ENCODE data around the gene ZNF326. TPM values are rescaled to one million over a fixed set of nuclear protein-coding genes. Genes with fewer than 3 reads are reported as not detected.
"Not testable (repeated sequence)": the region's sequence is repeated elsewhere in the genome, so short reads cannot be mapped to it uniquely, and the experiment has no call there.

ZNF326 gene
- total RNA-seq, 1 experiment from 2014 or later = 26.2 TPM

DNA sequence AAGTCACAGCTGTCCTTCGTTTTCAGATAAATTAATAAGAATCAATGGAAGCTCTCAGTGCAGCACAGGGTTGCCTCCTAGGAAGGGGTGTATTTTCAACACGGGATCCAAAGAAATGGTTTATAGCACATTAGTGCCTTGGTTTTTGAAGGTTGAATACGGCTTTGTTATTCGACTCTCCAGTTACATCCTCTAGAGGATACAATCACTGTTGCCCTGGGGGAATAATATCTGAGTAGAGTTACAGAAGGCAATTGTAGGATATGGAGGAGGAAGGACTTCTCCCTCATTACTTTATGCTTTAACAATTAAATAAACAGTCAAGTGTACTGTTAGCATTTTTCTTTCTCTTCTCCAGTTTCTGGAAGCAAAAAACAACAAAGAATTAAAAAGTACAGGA is 14.3 kb upstream of the ZNF326 start:
- H3K4me2 ChIP-seq = peak overlapping the region; percentile 20
- H3K9me3 ChIP-seq (ENCODE audit: insufficient read depth, low read depth) = 0 out of 2 replicates have a peak, but pooled peaks cover 3% of the 10 kb centered on the region
- ChIA-PET CTCF (no interaction called here), POLR2A (ENCODE audit: unreplicated experiment) (no interaction called here)
- peaks cover 24% of the 10 kb centered on the region for H3F3A ChIP-seq (ENCODE audit: insufficient read depth, low read depth)
- H3K27ac ChIP-seq = peak overlapping the region; percentile 51
- H3K4me1 ChIP-seq (replicated peaks; ENCODE audit: insufficient read depth) = peaks cover 48% of the 10 kb centered on the region
- no peaks in the 10 kb centered on the region for H3K36me3 ChIP-seq (ENCODE audit: low read depth)
- H4K20me1 ChIP-seq (ENCODE audit: insufficient read depth) = no peaks in the 10 kb centered on the region
- no peaks in the 10 kb centered on the region for H3K27me3 ChIP-seq (ENCODE audit: insufficient read depth, low read depth)
- intact Hi-C loops (cut with micrococcal nuclease; ENCODE audit: unreplicated experiment) = no loop called here
- H3K79me2 ChIP-seq (ENCODE audit: low read depth) = no peaks in the 10 kb centered on the region
- BruUV-seq (replicated peaks) = no TSS peak
- no peak for DNase-seq
- no peak overlapping the region for H3K4me3 ChIP-seq
- H3K9me2 ChIP-seq (ENCODE audit: insufficient read depth) = no peaks in the 10 kb centered on the region
- peak overlapping the region; percentile 48; the same call in 1 of the 2 replicates for H2AFZ ChIP-seq
- no peak for TF ChIP-seq EZH2 (IDR thresholded peaks at IDR 0.05; ENCODE audit: low read depth)
- TF ChIP-seq, protein P1, sequence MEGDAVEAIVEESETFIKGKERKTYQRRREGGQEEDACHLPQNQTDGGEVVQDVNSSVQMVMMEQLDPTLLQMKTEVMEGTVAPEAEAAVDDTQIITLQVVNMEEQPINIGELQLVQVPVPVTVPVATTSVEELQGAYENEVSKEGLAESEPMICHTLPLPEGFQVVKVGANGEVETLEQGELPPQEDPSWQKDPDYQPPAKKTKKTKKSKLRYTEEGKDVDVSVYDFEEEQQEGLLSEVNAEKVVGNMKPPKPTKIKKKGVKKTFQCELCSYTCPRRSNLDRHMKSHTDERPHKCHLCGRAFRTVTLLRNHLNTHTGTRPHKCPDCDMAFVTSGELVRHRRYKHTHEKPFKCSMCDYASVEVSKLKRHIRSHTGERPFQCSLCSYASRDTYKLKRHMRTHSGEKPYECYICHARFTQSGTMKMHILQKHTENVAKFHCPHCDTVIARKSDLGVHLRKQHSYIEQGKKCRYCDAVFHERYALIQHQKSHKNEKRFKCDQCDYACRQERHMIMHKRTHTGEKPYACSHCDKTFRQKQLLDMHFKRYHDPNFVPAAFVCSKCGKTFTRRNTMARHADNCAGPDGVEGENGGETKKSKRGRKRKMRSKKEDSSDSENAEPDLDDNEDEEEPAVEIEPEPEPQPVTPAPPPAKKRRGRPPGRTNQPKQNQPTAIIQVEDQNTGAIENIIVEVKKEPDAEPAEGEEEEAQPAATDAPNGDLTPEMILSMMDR (conservative IDR thresholded peaks at IDR 0.05) = no peak

- H3K27me3 ChIP-seq (ENCODE audit: insufficient read depth, low read depth); CTCF ChIA-PET; POLR2A ChIA-PET (ENCODE audit: unreplicated experiment); H2AFZ ChIP-seq; H3K4me3 ChIP-seq; H3K4me2 ChIP-seq; H3K79me2 ChIP-seq (ENCODE audit: low read depth); H3K36me3 ChIP-seq (ENCODE audit: low read depth); DNase-seq; H4K20me1 ChIP-seq (ENCODE audit: insufficient read depth); BruUV-seq (replicated peaks); H3K9me3 ChIP-seq (ENCODE audit: insufficient read depth, low read depth); intact Hi-C loops (cut with micrococcal nuclease; ENCODE audit: unreplicated experiment); H3K9me2 ChIP-seq (ENCODE audit: insufficient read depth): not testable (repeated sequence)
- Histone ChIP-seq H3K27ac (peak overlapping the region; percentile 20), H3K4me1 (replicated peaks; ENCODE audit: insufficient read depth) (peaks cover 52% of the 10 kb centered on the region), H3F3A (ENCODE audit: insufficient read depth, low read depth) (peaks cover 15% of the 10 kb centered on the region)
Measured at GRCh38 chr1:89982846-89983245, 12.1 kb upstream of the ZNF326 start.

GRCh38 chr1:89984564-89985116 is 10.3 kb upstream of the ZNF326 start:
- not testable (repeated sequence) for H3K9me3 ChIP-seq (ENCODE audit: insufficient read depth, low read depth); H3K9me2 ChIP-seq (ENCODE audit: insufficient read depth)

DNA sequence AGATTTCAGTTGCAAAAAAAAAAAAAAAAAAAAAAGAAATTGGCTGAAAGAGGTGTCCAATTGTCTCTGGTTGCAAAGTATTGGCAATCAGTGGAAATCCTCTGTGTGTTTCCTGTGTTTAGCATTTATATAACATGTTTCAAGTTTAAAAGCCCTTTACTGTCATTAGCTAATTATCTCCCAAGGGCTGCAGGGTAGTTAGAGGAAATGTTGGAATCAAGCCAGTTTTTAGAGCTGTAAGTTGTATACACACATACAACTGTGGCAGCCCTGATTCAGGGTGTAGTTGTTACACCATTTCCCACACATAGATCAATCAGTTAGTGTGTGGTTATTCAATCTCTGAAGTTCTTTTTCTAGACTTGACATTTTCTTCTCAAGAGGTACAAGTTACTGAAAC is 8.9 kb upstream of the ZNF326 start:
- BruUV-seq (replicated peaks) = no TSS peak
- POLR2A ChIA-PET (ENCODE audit: unreplicated experiment) = interaction anchor here (0.6 kb wide), 1 partner anchor 75 kb away, joined by 3 read pairs; no protein-coding TSS in a partner anchor
- intact Hi-C loops (cut with micrococcal nuclease; ENCODE audit: unreplicated experiment) = loop anchor here (2.0 to 5.0 kb wide), 2 partner anchors 34 to 75 kb away; no protein-coding TSS in a partner anchor
- H3K4me3 ChIP-seq = no peak overlapping the region
- no peaks in the 10 kb centered on the region for H3K9me3 ChIP-seq (ENCODE audit: insufficient read depth, low read depth)
- H3K9me2 ChIP-seq (ENCODE audit: insufficient read depth) = no peaks in the 10 kb centered on the region
- DNase-seq = no peak
- H3F3A ChIP-seq (ENCODE audit: insufficient read depth, low read depth) = peaks cover 28% of the 10 kb centered on the region
- H3K27me3 ChIP-seq (ENCODE audit: insufficient read depth, low read depth) = no peaks in the 10 kb centered on the region
- H2AFZ ChIP-seq = no peak overlapping the region
- no peaks in the 10 kb centered on the region for H3K36me3 ChIP-seq (ENCODE audit: low read depth)
- CTCF ChIA-PET = interaction anchor here (0.7 to 0.8 kb wide), 3 partner anchors 11 to 142 kb away, joined by 6 to 16 read pairs (median 10); no protein-coding TSS in a partner anchor
- H3K4me1 ChIP-seq (replicated peaks; ENCODE audit: insufficient read depth) = peaks cover 74% of the 10 kb centered on the region
- H3K27ac ChIP-seq = peak overlapping the region; percentile 8; the same call in 1 of the 2 replicates
- no peaks in the 10 kb centered on the region for H4K20me1 ChIP-seq (ENCODE audit: insufficient read depth)
- TF ChIP-seq, protein P1 (conservative IDR thresholded peaks at IDR 0.05) = no peak
- no peak for TF ChIP-seq EZH2 (IDR thresholded peaks at IDR 0.05; ENCODE audit: low read depth)
- H3K79me2 ChIP-seq (ENCODE audit: low read depth) = no peaks in the 10 kb centered on the region
- no peak overlapping the region for H3K4me2 ChIP-seq

More at GRCh38 chr1:89984564-89985116, 10.3 kb upstream of the ZNF326 start:
- POLR2A ChIA-PET (ENCODE audit: unreplicated experiment); H3K27me3 ChIP-seq (ENCODE audit: insufficient read depth, low read depth); H3K36me3 ChIP-seq (ENCODE audit: low read depth); DNase-seq; H4K20me1 ChIP-seq (ENCODE audit: insufficient read depth); CTCF ChIA-PET; H3K4me3 ChIP-seq; H3K79me2 ChIP-seq (ENCODE audit: low read depth); H3K4me2 ChIP-seq; H2AFZ ChIP-seq; BruUV-seq (replicated peaks); H3K27ac ChIP-seq: not testable (repeated sequence)
- intact Hi-C loops (cut with micrococcal nuclease; ENCODE audit: unreplicated experiment) = loop anchor here (5.0 kb wide), 1 partner anchor 32 kb away; no protein-coding TSS in a partner anchor
- H3F3A ChIP-seq (ENCODE audit: insufficient read depth, low read depth) = peaks cover 24% of the 10 kb centered on the region
- H3K4me1 ChIP-seq (replicated peaks; ENCODE audit: insufficient read depth) = peaks cover 69% of the 10 kb centered on the region

All from PC-9 (cell line).